Stimulated activated CD4-positive, alpha-beta T cell treated with anti-CD3 and anti-CD28 coated beads, Interleukin-15, amount 100 ng/mL, for 24 hours (primary cell): ENCODE measurements around the gene SRGAP2C.
"Not testable (repeated sequence)": the region's sequence is repeated elsewhere in the genome, so short reads cannot be mapped to it uniquely, and the experiment has no call there.

ENCODE experiments used
- DNase-seq: peaks from one replicate; pipeline ENCODE4 v3.0.0-alpha.2; 2020

Gene SRGAP2C

GRCh38 chr1:121346654-121347053 lies 161.9 kb downstream of the SRGAP2C start:
- not testable (repeated sequence) for DNase-seq

GRCh38 chr1:121347476-121347875 lies 162.7 kb downstream of the SRGAP2C start:
- DNase-seq, result not testable (repeated sequence)

GRCh38 chr1:121348115-121348514 lies 163.3 kb downstream of the SRGAP2C start:
- DNase-seq, result not testable (repeated sequence)

- not testable (repeated sequence) for DNase-seq
Observed at GRCh38 chr1:121349332-121349967, 164.7 kb downstream of the SRGAP2C start.

- DNase-seq, result not testable (repeated sequence)
Observed at GRCh38 chr1:121355711-121356420, 171.1 kb downstream of the SRGAP2C start.

GRCh38 chr1:121356819-121357218 lies 172.0 kb downstream of the SRGAP2C start:
- not testable (repeated sequence) for DNase-seq

GRCh38 chr1:121360531-121360930 lies 175.8 kb downstream of the SRGAP2C start:
- not testable (repeated sequence) for DNase-seq

GRCh38 chr1:121361451-121362233 lies 176.9 kb downstream of the SRGAP2C start:
- not testable (repeated sequence) for DNase-seq

- peak; percentile 15 for DNase-seq
Observed at GRCh38 chr1:121362234-121362883, 177.6 kb downstream of the SRGAP2C start.

- DNase-seq, result not testable (repeated sequence)
Observed at GRCh38 chr1:121365316-121365715, 180.5 kb downstream of the SRGAP2C start.

- DNase-seq, result peak; percentile 31
Observed at GRCh38 chr1:121365723-121366122, 180.9 kb downstream of the SRGAP2C start.

- DNase-seq, result not testable (repeated sequence)
Observed at GRCh38 chr1:121366171-121366570, 181.4 kb downstream of the SRGAP2C start.

- not testable (repeated sequence) for DNase-seq
Observed at GRCh38 chr1:121368910-121369309, 184.1 kb downstream of the SRGAP2C start.

- DNase-seq, result not testable (repeated sequence)
Observed at GRCh38 chr1:121369959-121370358, 185.2 kb downstream of the SRGAP2C start.

- DNase-seq, result not testable (repeated sequence)
Observed at GRCh38 chr1:121374851-121375367, 190.1 kb downstream of the SRGAP2C start.

- not testable (repeated sequence) for DNase-seq
Observed at GRCh38 chr1:121376986-121377385, 192.2 kb downstream of the SRGAP2C start.

- not testable (repeated sequence) for DNase-seq
Observed at GRCh38 chr1:121378757-121379156, 194.0 kb downstream of the SRGAP2C start.

- not testable (repeated sequence) for DNase-seq
Observed at GRCh38 chr1:121384754-121385153, 200.0 kb downstream of the SRGAP2C start.

- DNase-seq, result not testable (repeated sequence)
Observed at GRCh38 chr1:121385162-121385561, 200.4 kb downstream of the SRGAP2C start.

GRCh38 chr1:121385563-121386288 lies 201.0 kb downstream of the SRGAP2C start:
- not testable (repeated sequence) for DNase-seq

- not testable (repeated sequence) for DNase-seq
Observed at GRCh38 chr1:121386319-121386948, 201.7 kb downstream of the SRGAP2C start.
